ENCODE data around the gene NTM.

GRCh38 chr11:132101881-132102280 lies 731.5 kb downstream of the NTM start:
- TF ChIP-seq POLR2A (IDR thresholded peaks at IDR 0.05; ENCODE audit: borderline replicate concordance, extremely low read depth, insufficient read depth, insufficient read length), result no peak
- TF ChIP-seq CTCF (IDR thresholded peaks at IDR 0.05 in 2 of 3, conservative IDR thresholded peaks at IDR 0.05 in 1 of 3; ENCODE audit: borderline replicate concordance in 1 of 3, insufficient read depth in 1 of 3, low read depth in 2 of 3, low read length in 2 of 3), result no peak
- TF ChIP-seq POLR2AphosphoS5 (IDR thresholded peaks at IDR 0.05; ENCODE audit: low read depth, low read length), result no peak
- TF ChIP-seq REST (IDR thresholded peaks at IDR 0.05; ENCODE audit: low read depth), result no peak
- TF ChIP-seq EZH2 (IDR thresholded peaks at IDR 0.05), result no peak
- no peak for TF ChIP-seq ZBTB33 (IDR thresholded peaks at IDR 0.05; ENCODE audit: extremely low read depth, insufficient replicate concordance, low read length)
- no peak for TF ChIP-seq CEBPB (IDR thresholded peaks at IDR 0.05; ENCODE audit: low read depth)
- no peak for TF ChIP-seq TCF7L2 (IDR thresholded peaks at IDR 0.05; ENCODE audit: borderline replicate concordance, extremely low read depth, insufficient read depth, insufficient read length)
- TF ChIP-seq EGR1 (IDR thresholded peaks at IDR 0.05; ENCODE audit: low read depth), result no peak
- no peak for TF ChIP-seq YY1 (IDR thresholded peaks at IDR 0.05; ENCODE audit: extremely low read depth, insufficient replicate concordance, low read depth, low read length)
- no peak for TF ChIP-seq MAX (IDR thresholded peaks at IDR 0.05)
- no peak for TF ChIP-seq ELF1 (IDR thresholded peaks at IDR 0.05; ENCODE audit: borderline replicate concordance, low read depth)
- TF ChIP-seq JUND (IDR thresholded peaks at IDR 0.05), result no peak
- no peak for TF ChIP-seq EZH2phosphoT487 (IDR thresholded peaks at IDR 0.05; ENCODE audit: borderline replicate concordance)

All from HCT116 (cell line).